RPMI7951 (cell line): ENCODE results near the gene ALG6. TPM values are rescaled to one million over a fixed set of nuclear protein-coding genes. Genes with fewer than 3 reads are reported as not detected.

Source experiments
- DNase-seq: peaks from one replicate; pipeline ENCODE4 v3.0.0-alpha.2; 2012; ENCODE audit warnings: low read depth
- total RNA-seq: library from RNA; depleted of rRNA; stranded (reverse); fragments of >200 nt; shearing (Covaris generic); gene quantifications from 2 replicates; pipeline ENCODE4 v1.2.3, GENCODE V29; 2014; rRNA removed

Gene ALG6
- 15.3 and 26.3 TPM in 2 replicates for total RNA-seq

GRCh38 chr1:63367215-63368103, at the start of gene ALG6:
ALG6 (plus strand) TSS chr1:63367627; CDS start chr1:63370978, 3,351 bp downstream.
- peak; percentile 91 for DNase-seq

- DNase-seq, result no peak
Measured at GRCh38 chr1:63317817-63318152, 49.6 kb upstream of the ALG6 start.

DNA sequence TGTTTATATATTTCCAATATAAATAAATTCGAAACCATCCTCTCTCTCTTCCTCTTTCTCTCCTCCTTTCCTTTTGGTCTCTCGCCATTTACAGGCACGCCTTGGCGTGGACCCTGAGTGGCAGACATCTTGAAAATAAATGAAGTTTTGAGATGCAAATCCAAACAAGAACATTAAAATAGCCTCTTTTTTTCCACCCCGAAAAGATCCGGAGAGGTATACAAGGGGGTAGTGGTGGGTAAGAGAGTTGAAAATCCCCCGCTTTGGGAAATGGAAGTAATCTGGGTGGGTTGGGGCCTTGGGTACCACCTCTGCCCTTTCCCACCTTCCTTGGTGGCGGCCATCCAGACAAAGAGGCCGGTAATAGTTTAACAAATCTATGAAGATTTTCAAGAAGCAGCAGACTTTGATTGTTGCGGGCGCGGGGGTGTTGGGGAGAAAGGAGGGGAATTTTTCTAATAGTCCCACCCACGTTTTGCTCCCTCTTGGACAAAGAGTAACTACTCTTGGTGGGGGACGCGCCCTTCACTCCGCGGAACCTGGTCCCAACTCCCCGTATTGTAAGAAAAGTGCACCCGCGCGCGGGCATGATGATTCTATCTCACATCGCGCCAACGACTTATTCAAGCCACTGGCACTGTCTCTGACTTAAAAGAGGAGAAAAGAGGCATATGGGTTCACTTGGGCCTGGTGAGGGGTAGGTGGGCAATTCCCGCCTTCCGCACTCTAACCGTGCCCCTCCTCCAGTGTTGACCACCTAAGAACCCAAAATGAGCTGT, 49.0 kb upstream of the ALG6 start:
- no peak for DNase-seq

- DNase-seq, result no peak
Measured at GRCh38 chr1:63319046-63320021, 48.1 kb upstream of the ALG6 start.

GRCh38 chr1:63320022-63320721, 47.3 kb upstream of the ALG6 start:
- no peak for DNase-seq

GRCh38 chr1:63321066-63321784, 46.2 kb upstream of the ALG6 start:
- DNase-seq, result no peak

- DNase-seq, result no peak
Measured at GRCh38 chr1:63321785-63322113, 45.7 kb upstream of the ALG6 start.

GRCh38 chr1:63322114-63322943, 45.1 kb upstream of the ALG6 start, which contains the start of gene FOXD3:
FOXD3 (plus strand) TSS chr1:63322567; CDS start chr1:63323059, 492 bp downstream.
- DNase-seq, result peak; percentile 65

- peak; percentile 33 for DNase-seq
Measured at GRCh38 chr1:63322944-63323864, 44.2 kb upstream of the ALG6 start.

DNA sequence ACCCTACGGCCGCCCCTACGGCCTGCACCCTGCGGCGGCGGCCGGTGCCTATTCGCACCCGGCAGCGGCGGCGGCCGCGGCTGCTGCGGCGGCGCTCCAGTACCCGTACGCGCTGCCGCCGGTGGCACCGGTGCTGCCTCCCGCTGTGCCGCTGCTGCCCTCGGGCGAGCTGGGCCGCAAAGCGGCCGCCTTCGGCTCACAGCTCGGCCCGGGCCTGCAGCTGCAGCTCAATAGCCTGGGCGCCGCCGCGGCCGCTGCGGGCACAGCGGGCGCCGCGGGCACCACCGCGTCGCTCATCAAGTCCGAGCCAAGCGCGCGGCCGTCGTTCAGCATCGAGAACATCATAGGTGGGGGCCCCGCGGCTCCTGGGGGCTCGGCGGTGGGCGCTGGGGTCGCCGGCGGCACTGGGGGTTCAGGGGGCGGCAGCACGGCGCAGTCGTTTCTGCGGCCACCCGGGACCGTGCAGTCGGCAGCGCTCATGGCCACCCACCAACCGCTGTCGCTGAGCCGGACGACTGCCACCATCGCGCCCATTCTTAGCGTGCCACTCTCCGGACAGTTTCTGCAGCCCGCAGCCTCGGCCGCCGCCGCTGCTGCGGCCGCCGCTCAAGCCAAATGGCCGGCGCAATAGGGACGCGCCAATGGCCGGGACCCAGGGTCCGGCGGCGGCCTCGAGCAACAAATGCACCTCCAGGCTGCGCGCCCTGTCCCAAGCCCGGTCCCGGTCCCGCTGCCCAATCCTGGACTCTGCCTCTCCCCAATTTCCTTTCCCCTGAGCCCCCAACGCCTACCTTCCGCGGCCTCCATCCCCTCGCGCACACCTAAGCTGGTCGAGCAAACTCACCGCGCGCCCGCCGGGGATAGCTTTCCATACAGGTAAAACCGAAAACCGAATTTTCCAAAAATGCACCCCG, 43.3 kb upstream of the ALG6 start:
- no peak for DNase-seq

- DNase-seq, result no peak
Measured at GRCh38 chr1:63324779-63325119, 42.7 kb upstream of the ALG6 start.

DNA sequence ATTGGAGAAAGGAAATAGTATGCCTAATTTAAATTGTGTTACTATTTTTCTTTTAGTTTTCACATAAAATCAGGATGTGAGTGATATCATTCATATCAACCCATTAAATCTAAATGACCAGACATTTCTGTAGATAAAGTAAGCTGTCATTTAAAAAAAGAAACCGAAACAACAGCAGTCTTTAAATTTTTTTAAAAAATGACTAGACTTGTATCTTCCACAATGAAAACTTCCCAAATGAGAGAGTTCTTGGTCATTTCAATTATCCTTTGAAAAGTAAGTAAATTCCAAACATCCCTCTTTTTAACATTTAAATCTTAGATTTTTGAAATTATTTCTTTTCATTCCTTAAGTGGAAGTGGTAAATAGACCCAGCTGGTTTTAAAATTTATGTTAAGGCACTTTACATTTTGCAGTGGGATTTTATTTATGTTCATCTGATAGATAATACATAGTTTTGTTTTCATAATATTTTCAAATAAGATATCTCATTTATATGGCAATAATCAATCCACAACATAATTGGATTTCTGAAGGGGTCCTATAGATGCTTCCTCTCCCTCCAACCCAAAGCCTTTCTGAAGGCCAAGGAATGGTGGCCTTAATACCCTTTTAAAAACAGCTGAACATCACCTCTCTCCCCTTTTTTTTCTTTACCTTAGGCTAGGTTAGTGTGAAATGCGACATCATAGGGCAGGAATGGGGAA, 42.0 kb upstream of the ALG6 start:
- no peak for DNase-seq

- no peak for DNase-seq
Measured at GRCh38 chr1:63326106-63326472, 41.3 kb upstream of the ALG6 start.

DNA sequence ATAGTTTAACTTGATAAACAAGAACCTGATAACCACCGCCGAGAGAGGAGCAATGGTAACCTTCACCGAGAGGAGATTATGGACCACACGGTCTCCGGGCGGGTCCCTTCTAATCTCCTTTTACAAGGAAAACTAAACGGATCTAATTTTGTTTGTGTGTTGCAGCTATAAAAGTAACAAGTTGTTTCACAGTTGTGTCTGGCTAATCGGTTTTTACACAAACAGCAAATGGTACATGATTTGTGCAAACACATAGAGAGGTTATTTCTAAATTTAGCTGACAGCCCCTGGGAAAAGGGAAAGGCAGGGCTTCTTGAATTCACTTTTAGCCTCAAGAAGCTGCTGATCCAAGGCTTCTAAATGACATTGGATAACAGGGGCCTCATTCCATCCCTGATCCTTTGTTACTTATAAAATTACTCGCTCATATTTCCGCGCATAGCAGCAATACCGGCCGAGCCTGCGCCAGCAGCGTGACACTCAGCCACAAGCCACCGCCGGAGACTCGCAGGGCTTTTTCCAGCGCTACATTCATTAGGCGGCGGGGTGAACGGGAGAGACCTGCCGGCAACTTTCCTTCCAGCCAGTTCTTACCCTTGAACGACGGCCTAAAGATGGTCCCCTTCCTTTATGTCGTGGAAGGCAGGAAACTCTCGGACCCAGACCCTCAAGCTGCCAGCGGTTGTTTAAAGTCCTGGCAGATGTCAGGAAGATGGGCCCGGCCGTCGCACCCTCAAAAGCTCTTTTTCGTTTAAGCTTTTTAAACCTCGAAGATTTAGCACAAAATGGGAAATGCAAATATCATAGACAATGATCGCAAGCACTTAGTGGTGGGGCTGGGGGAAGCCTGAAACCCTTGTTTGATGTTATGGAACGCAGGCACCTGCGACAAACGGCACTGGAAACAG, 40.7 kb upstream of the ALG6 start:
- DNase-seq, result no peak

- DNase-seq, result peak; percentile 46
Measured at GRCh38 chr1:63327417-63328054, 39.9 kb upstream of the ALG6 start.
